K562 (cell line): ENCODE results near the gene NRXN2. TPM values are rescaled to one million over a fixed set of nuclear protein-coding genes. Genes with fewer than 3 reads are reported as not detected.

Experiments
- BHLHE40 ChIP-seq: IDR thresholded peaks from 2 replicates; pipeline ENCODE4 v1.6.1; 2011; ENCODE audit warnings: low read length, improper control_type of control experiment
- DACH1 ChIP-seq: fragments of 450-650 bp; IDR thresholded peaks from 2 replicates; pipeline ENCODE4 v1.6.1; 2018; ENCODE audit not compliant: partially characterized antibody
- HIVEP1 ChIP-seq: fragments of 250-450 bp; sonication (Bioruptor Pico); IDR thresholded peaks from 2 replicates; pipeline ENCODE4 v1.4.0; 2020; ENCODE audit warnings: mild to moderate bottlenecking
- JUND ChIP-seq, 2 experiments: IDR thresholded peaks; 2 replicates in 1 of 2; 3 replicates in 1 of 2; pipeline ENCODE4 v1.6.1; 2011; ENCODE audit warnings: borderline replicate concordance in 2 of 2, low read depth in 2 of 2, low read length in 2 of 2, improper control_type of control experiment in 1 of 2, missing biosample characterization in 1 of 2, missing genetic modification characterization in 1 of 2, missing genetic modification reagents in 1 of 2
- NFXL1 ChIP-seq: fragments of 450-650 bp; formaldehyde crosslinking; IDR thresholded peaks from 2 replicates; pipeline ENCODE4 v1.4.0; 2021; ENCODE audit warnings: mild to moderate bottlenecking
- TEAD4 ChIP-seq, 2 experiments: sonication (generic) in 1 of 2; formaldehyde crosslinking in 1 of 2; IDR thresholded peaks; 2 replicates each; pipeline versions ENCODE4 v1.6.1 to v1.8.0; 2012 to 2022; ENCODE audit warnings: borderline replicate concordance in 1 of 2, inconsistent platforms in 1 of 2, low read length in 1 of 2, mild to moderate bottlenecking in 1 of 2, missing genetic modification reagents in 1 of 2
- TOE1 ChIP-seq, 2 experiments: fragments of 450-650 bp in 1 of 2; sonication (generic) in 1 of 2; formaldehyde crosslinking in 1 of 2; IDR thresholded peaks; 2 replicates each; pipeline versions ENCODE4 v1.7.1 to v1.8.0; 2016 to 2022; ENCODE audit warnings: borderline replicate concordance in 2 of 2, mild to moderate bottlenecking in 2 of 2, antibody characterized with exemption in 1 of 2, inconsistent platforms in 1 of 2, low read depth in 1 of 2, missing genetic modification reagents in 1 of 2, moderate library complexity in 1 of 2
- ZFX ChIP-seq: sonication (generic); formaldehyde crosslinking; IDR thresholded peaks from 2 replicates; pipeline ENCODE4 v1.8.0; 2022; ENCODE audit warnings: mild to moderate bottlenecking, missing genetic modification reagents, moderate library complexity
- ZNF232 ChIP-seq: sonication (generic); formaldehyde crosslinking; IDR thresholded peaks from 2 replicates; pipeline ENCODE4 v1.8.0; 2022; ENCODE audit warnings: mild to moderate bottlenecking, missing genetic modification reagents
- polyA plus RNA-seq, 8 experiments: library from polyadenylated mRNA; depleted of rRNA in 4 of 8; stranded (reverse) in 5 of 8; unstranded in 3 of 8; fragments of >200 nt; fragmentation: Nextera tagmentation in 2 of 8; fragmentation: Illumina TruSeq in 1 of 8; extraction: Ambion mirVana in 2 of 8; extraction: Trizol in 1 of 8; gene quantifications; 2 replicates each; pipeline versions ENCODE4 v1.2.1 to v1.2.3, GENCODE V29; 2011 to 2014; ENCODE audit warnings: inconsistent platforms in 1 of 8, missing spikeins in 1 of 8
- total RNA-seq, 7 experiments: library from RNA; depleted of rRNA in 6 of 7; stranded (reverse); fragments of >200 nt in 6 of 7; fragmentation: Illumina TruSeq in 2 of 7; extraction: Trizol in 2 of 7; gene quantifications; 2 replicates each; pipeline versions ENCODE4 v1.2.1 to v1.2.3, GENCODE V29; 2011 to 2021; ENCODE audit warnings: low replicate concordance in 1 of 7
- TF ChIP-seq, protein P1 (sequence below): sonication (generic); formaldehyde crosslinking; IDR thresholded peaks from 2 replicates; pipeline ENCODE4 v1.8.0; 2022; ENCODE audit warnings: mild to moderate bottlenecking, missing genetic modification reagents, borderline replicate concordance
- TF ChIP-seq, protein P2 (sequence below): fragments of 250-450 bp; sonication (Bioruptor Pico); IDR thresholded peaks from 2 replicates; pipeline ENCODE4 v1.8.0; 2021; ENCODE audit warnings: moderate library complexity, mild to moderate bottlenecking, inconsistent platforms
- TF ChIP-seq, protein P3 (sequence below): sonication (generic); formaldehyde crosslinking; IDR thresholded peaks from 2 replicates; pipeline ENCODE4 v1.8.0; 2022; ENCODE audit warnings: missing genetic modification reagents, mild to moderate bottlenecking, borderline replicate concordance
- TF ChIP-seq, protein P4 (sequence below): fragments of 450-650 bp; formaldehyde crosslinking; IDR thresholded peaks from 2 replicates; pipeline ENCODE4 v1.4.0; 2020; ENCODE audit warnings: mild to moderate bottlenecking, moderate library complexity
- TF ChIP-seq, protein P5 (sequence below): fragments of 250-450 bp; sonication (Bioruptor Pico); IDR thresholded peaks from 2 replicates; pipeline ENCODE4 v1.4.0; 2020
- TF ChIP-seq, protein P6 (sequence below), 2 experiments: fragments of 450-650 bp; conservative IDR thresholded peaks; 2 replicates each; pipeline ENCODE4 v1.6.1; 2017; ENCODE audit warnings: mild to moderate bottlenecking in 2 of 2, moderate library complexity in 2 of 2

Gene NRXN2
- total and polyA plus RNA-seq, 9 of the 15 experiments (the other 6 are each of a cell fraction or from before 2014, with no cell fraction given), result 0.07 to 0.47 (median 0.15) TPM; not detected in 4

DNA sequence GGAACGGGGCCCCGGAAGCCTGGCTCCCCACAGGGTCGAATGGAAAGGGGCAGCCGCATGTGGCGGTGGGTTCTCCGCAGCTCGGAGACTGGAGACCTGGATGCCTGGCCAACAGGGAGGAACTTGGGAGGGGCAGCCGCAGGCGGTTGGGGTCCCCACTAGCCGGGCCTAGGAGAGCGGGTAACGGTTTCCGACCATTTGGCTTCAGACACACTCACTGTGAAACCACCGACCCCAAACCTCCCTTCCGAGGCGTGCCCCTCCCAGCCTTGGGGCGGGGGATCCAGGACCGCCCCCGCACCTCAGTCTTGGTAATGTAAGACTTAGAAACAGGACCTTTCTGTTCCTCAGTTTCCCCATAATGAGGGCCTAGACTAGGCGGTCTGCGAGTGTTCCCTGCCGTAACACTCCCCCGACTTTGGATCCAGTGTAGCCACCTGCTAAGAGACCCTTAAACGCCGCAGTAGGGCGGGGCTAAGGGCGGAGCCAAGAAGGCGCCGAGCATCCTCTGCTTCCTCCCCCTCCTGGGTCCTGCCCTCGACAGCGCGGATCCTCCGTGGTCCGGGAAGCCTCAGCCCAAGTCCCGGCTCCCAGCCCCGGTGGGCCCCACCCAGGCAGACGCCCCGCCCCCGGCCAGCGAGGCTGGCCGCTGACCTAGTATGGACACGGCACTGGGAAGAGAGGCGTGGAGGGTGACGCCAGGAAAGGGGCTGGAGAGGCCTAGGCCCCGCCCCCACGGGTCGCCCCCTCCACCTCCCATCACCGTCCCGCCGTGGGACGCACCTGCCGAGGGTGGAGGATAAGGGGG, 22.7 kb upstream of the NRXN2 start (continued):
- TF ChIP-seq, protein P1, sequence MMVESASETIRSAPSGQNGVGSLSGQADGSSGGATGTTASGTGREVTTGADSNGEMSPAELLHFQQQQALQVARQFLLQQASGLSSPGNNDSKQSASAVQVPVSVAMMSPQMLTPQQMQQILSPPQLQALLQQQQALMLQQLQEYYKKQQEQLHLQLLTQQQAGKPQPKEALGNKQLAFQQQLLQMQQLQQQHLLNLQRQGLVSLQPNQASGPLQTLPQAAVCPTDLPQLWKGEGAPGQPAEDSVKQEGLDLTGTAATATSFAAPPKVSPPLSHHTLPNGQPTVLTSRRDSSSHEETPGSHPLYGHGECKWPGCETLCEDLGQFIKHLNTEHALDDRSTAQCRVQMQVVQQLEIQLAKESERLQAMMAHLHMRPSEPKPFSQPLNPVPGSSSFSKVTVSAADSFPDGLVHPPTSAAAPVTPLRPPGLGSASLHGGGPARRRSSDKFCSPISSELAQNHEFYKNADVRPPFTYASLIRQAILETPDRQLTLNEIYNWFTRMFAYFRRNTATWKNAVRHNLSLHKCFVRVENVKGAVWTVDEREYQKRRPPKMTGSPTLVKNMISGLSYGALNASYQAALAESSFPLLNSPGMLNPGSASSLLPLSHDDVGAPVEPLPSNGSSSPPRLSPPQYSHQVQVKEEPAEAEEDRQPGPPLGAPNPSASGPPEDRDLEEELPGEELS (CRISPR knock-in tag), result no peak
- TF ChIP-seq, protein P2, sequence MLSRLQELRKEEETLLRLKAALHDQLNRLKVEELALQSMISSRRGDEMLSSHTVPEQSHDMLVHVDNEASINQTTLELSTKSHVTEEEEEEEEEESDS (CRISPR knock-in tag), result no peak
- TF ChIP-seq, protein P3, sequence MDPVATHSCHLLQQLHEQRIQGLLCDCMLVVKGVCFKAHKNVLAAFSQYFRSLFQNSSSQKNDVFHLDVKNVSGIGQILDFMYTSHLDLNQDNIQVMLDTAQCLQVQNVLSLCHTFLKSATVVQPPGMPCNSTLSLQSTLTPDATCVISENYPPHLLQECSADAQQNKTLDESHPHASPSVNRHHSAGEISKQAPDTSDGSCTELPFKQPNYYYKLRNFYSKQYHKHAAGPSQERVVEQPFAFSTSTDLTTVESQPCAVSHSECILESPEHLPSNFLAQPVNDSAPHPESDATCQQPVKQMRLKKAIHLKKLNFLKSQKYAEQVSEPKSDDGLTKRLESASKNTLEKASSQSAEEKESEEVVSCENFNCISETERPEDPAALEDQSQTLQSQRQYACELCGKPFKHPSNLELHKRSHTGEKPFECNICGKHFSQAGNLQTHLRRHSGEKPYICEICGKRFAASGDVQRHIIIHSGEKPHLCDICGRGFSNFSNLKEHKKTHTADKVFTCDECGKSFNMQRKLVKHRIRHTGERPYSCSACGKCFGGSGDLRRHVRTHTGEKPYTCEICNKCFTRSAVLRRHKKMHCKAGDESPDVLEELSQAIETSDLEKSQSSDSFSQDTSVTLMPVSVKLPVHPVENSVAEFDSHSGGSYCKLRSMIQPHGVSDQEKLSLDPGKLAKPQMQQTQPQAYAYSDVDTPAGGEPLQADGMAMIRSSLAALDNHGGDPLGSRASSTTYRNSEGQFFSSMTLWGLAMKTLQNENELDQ, result no peak
- TF ChIP-seq TEAD4 (IDR thresholded peaks at IDR 0.05; ENCODE audit: low read length) (no peak), TEAD4 (CRISPR knock-in tag; IDR thresholded peaks at IDR 0.05; ENCODE audit: borderline replicate concordance) (no peak), DACH1 (no peak), JUND (IDR thresholded peaks at IDR 0.05; ENCODE audit: borderline replicate concordance, low read depth, low read length) (0 out of 2 replicates have a peak, but pooled peaks have one; percentile 14), JUND (tag; IDR thresholded peaks at IDR 0.05; ENCODE audit: borderline replicate concordance, low read depth, low read length) (no peak), NFXL1 (CRISPR knock-in tag) (no peak), ZNF232 (CRISPR knock-in tag) (no peak), ZFX (CRISPR knock-in tag) (peak; percentile 71), TOE1 (IDR thresholded peaks at IDR 0.05; ENCODE audit: borderline replicate concordance) (no peak), TOE1 (CRISPR knock-in tag; IDR thresholded peaks at IDR 0.05; ENCODE audit: borderline replicate concordance, low read depth) (no peak), BHLHE40 (no peak), HIVEP1 (CRISPR knock-in tag) (no peak)
- TF ChIP-seq, protein P4, sequence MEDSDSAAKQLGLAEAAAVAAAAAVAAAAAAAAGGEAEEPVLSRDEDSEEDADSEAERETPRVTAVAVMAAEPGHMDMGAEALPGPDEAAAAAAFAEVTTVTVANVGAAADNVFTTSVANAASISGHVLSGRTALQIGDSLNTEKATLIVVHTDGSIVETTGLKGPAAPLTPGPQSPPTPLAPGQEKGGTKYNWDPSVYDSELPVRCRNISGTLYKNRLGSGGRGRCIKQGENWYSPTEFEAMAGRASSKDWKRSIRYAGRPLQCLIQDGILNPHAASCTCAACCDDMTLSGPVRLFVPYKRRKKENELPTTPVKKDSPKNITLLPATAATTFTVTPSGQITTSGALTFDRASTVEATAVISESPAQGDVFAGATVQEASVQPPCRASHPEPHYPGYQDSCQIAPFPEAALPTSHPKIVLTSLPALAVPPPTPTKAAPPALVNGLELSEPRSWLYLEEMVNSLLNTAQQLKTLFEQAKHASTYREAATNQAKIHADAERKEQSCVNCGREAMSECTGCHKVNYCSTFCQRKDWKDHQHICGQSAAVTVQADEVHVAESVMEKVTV (CRISPR knock-in tag), result no peak
- TF ChIP-seq, protein P5, sequence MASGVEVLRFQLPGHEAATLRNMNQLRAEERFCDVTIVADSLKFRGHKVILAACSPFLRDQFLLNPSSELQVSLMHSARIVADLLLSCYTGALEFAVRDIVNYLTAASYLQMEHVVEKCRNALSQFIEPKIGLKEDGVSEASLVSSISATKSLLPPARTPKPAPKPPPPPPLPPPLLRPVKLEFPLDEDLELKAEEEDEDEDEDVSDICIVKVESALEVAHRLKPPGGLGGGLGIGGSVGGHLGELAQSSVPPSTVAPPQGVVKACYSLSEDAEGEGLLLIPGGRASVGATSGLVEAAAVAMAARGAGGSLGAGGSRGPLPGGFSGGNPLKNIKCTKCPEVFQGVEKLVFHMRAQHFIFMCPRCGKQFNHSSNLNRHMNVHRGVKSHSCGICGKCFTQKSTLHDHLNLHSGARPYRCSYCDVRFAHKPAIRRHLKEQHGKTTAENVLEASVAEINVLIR (CRISPR knock-in tag), result no peak
- TF ChIP-seq, protein P6, sequence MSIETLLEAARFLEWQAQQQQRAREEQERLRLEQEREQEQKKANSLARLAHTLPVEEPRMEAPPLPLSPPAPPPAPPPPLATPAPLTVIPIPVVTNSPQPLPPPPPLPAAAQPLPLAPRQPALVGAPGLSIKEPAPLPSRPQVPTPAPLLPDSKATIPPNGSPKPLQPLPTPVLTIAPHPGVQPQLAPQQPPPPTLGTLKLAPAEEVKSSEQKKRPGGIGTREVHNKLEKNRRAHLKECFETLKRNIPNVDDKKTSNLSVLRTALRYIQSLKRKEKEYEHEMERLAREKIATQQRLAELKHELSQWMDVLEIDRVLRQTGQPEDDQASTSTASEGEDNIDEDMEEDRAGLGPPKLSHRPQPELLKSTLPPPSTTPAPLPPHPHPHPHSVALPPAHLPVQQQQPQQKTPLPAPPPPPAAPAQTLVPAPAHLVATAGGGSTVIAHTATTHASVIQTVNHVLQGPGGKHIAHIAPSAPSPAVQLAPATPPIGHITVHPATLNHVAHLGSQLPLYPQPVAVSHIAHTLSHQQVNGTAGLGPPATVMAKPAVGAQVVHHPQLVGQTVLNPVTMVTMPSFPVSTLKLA (conservative IDR thresholded peaks at IDR 0.05), result no peak
